Activated CD8-positive, alpha-beta T cell treated with anti-CD3 and anti-CD28 coated beads, Interleukin-2, amount 10 ng/mL, durations not matched to agents 7 days and 5 days (primary cell): ENCODE results near the gene TOP2B. TPM values are rescaled to one million over a fixed set of nuclear protein-coding genes. Genes with fewer than 3 reads are reported as not detected.

ENCODE experiments used
- ATAC-seq: fragments of 150-1000 bp; cut with Tn5 transposase; one replicate; pipeline ENCODE4 v1.10.0; 2021; ENCODE audit warnings: moderate library complexity
- CTCF ChIA-PET: fragments of 350-600 bp; sonication (Branson Sonifier 250); formaldehyde crosslinking; loops from one replicate; lab custom pipeline; 2021; ENCODE audit warnings: antibody characterized with exemption; lab: Charles Lee
- POLR2A ChIA-PET: fragments of 350-600 bp; sonication (Branson Sonifier 250); formaldehyde crosslinking; loops from one replicate; lab custom pipeline; 2021; ENCODE audit warnings: antibody characterized with exemption; lab: Charles Lee
- DNase-seq: peaks from one replicate; pipeline ENCODE4 v3.0.0-alpha.2; 2020
- H3K27ac Mint-ChIP-seq: one replicate; pipeline ENCODE4 v1.8.0; 2021; ENCODE audit warnings: mild to moderate bottlenecking, mixed read lengths
- H3K27me3 Mint-ChIP-seq: one replicate; pipeline ENCODE4 v1.8.0; 2021; ENCODE audit warnings: low read depth, mixed read lengths
- H3K36me3 Mint-ChIP-seq: one replicate; pipeline ENCODE4 v1.8.0; 2021; ENCODE audit warnings: low read depth, mixed read lengths
- H3K4me1 Mint-ChIP-seq: one replicate; pipeline ENCODE4 v1.8.0; 2021; ENCODE audit warnings: low read depth, mixed read lengths
- H3K4me3 Mint-ChIP-seq: one replicate; pipeline ENCODE4 v1.8.0; 2021; ENCODE audit warnings: mild to moderate bottlenecking, mixed read lengths
- H3K9me3 Mint-ChIP-seq: one replicate; pipeline ENCODE4 v1.8.0; 2022; ENCODE audit warnings: mixed read lengths; ENCODE audit not compliant: insufficient read depth
- total RNA-seq, 2 experiments: library from RNA; stranded (reverse); gene quantifications; one replicate each; pipeline ENCODE4 v1.2.3, GENCODE V29; 2021

TOP2B gene
- total RNA-seq, 2 experiments from 2014 or later, result 112 to 114 TPM

GRCh38 chr3:25652921-25653320 is 11.8 kb downstream of the TOP2B start:
- H3K4me1 Mint-ChIP-seq, result peaks cover 52% of the 10 kb centered on the region
- peaks cover 43% of the 10 kb centered on the region for H3K36me3 Mint-ChIP-seq
- ATAC-seq, result no peak
- no peaks in the 10 kb centered on the region for H3K27me3 Mint-ChIP-seq
- no peak overlapping the region for H3K27ac Mint-ChIP-seq
- POLR2A ChIA-PET, result no interaction called here
- DNase-seq, result no peak
- CTCF ChIA-PET, result no interaction called here
- H3K9me3 Mint-ChIP-seq, result peaks cover 15% of the 10 kb centered on the region
- H3K4me3 Mint-ChIP-seq, result no peak overlapping the region

DNA sequence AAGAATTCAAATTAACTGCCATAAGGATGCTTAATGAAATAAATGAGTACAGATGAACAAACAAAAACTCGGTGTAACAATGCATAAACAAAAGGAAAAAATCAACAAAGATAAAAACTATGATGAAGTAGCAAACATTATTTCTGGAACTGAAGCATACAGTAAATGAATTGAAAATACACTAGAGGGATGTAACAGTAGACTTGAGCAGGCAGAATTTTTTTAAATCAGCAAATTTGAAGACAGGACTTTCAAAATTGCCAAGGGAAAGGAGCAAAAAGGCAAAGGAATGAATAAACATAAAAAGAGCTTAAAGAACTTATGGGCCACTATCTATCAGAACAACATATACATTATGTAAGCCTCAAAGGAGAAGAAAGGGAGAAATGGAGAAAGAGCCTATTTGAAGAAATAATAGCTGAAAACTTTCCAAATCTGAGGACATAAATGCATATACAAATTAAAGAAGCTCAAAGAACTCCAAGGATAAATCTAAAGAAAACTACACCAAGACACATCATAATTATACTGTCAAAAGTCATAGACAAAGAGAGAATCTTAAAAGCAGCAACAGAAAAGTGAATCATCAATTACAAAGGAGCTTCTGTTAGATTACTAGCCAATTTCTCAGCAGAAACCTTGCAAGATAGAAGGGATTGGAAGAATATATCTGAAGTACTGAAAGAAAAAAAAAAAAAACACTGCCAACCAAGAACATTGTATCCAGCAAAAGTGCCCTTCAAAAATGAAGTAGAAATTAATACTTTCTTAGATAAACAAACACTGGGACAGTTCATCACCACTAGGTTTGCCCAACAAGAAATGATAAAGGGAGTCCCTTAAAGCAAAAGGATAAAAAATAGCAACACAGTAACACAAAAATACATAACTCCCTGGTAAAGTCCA is 15.5 kb downstream of the TOP2B start:
- Mint-ChIP-seq H3K4me1 (peaks cover 36% of the 10 kb centered on the region), H3K27me3 (no peaks in the 10 kb centered on the region), H3K4me3 (no peak overlapping the region), H3K9me3 (peaks cover 15% of the 10 kb centered on the region), H3K36me3 (peaks cover 38% of the 10 kb centered on the region), H3K27ac (no peak overlapping the region)
- ChIA-PET CTCF (interaction anchor here (0.8 to 5.1 kb wide), 27 partner anchors 8 to 213 kb away, joined by 3 to 111 read pairs (median 5); partner anchors contain the start of gene NGLY1), POLR2A (interaction anchor here (0.9 kb wide), 1 partner anchor 14 kb away, joined by 3 read pairs; no protein-coding TSS in a partner anchor)
- DNase-seq (no peak), ATAC-seq (no peak)

GRCh38 chr3:25648107-25648535 is 16.6 kb downstream of the TOP2B start:
- Mint-ChIP-seq H3K4me3 (no peak overlapping the region), H3K36me3 (peaks cover 37% of the 10 kb centered on the region), H3K4me1 (peaks cover 33% of the 10 kb centered on the region), H3K9me3 (peaks cover 15% of the 10 kb centered on the region), H3K27ac (no peak overlapping the region), H3K27me3 (no peaks in the 10 kb centered on the region)
- peak; percentile 90 for DNase-seq
- ChIA-PET POLR2A (interaction anchor here (1.3 kb wide), 1 partner anchor 209 kb away, joined by 3 read pairs; no protein-coding TSS in a partner anchor), CTCF (interaction anchor here (0.6 to 5.1 kb wide), 47 partner anchors 9 to 1065 kb away, joined by 3 to 111 read pairs (median 4); partner anchors contain the start of gene NGLY1)
- peak; percentile 94 for ATAC-seq

- POLR2A ChIA-PET, result no interaction called here
- peaks cover 48% of the 10 kb centered on the region for H3K36me3 Mint-ChIP-seq
- peaks cover 7% of the 10 kb centered on the region for H3K4me1 Mint-ChIP-seq
- H3K27ac Mint-ChIP-seq, result no peak overlapping the region
- ATAC-seq, result no peak
- no peak overlapping the region for H3K4me3 Mint-ChIP-seq
- DNase-seq, result no peak
- no peaks in the 10 kb centered on the region for H3K9me3 Mint-ChIP-seq
- CTCF ChIA-PET, result interaction anchor here (0.8 to 2.4 kb wide), 2 partner anchors 13 to 42 kb away, joined by 3 to 9 read pairs; no protein-coding TSS in a partner anchor
- no peaks in the 10 kb centered on the region for H3K27me3 Mint-ChIP-seq
These were observed 29.7 kb downstream of the TOP2B start for GRCh38 chr3:25635038-25635437.

GRCh38 chr3:25633919-25634318 is 30.8 kb downstream of the TOP2B start:
- Mint-ChIP-seq H3K27me3 (no peaks in the 10 kb centered on the region), H3K9me3 (no peaks in the 10 kb centered on the region), H3K4me3 (no peak overlapping the region), H3K4me1 (peaks cover 7% of the 10 kb centered on the region), H3K27ac (no peak overlapping the region), H3K36me3 (peaks cover 52% of the 10 kb centered on the region)
- DNase-seq (no peak), ATAC-seq (no peak)
- CTCF ChIA-PET, result interaction anchor here (0.9 to 2.4 kb wide), 3 partner anchors 14 to 223 kb away, joined by 3 to 9 read pairs (median 4); no protein-coding TSS in a partner anchor
- POLR2A ChIA-PET, result no interaction called here

DNA sequence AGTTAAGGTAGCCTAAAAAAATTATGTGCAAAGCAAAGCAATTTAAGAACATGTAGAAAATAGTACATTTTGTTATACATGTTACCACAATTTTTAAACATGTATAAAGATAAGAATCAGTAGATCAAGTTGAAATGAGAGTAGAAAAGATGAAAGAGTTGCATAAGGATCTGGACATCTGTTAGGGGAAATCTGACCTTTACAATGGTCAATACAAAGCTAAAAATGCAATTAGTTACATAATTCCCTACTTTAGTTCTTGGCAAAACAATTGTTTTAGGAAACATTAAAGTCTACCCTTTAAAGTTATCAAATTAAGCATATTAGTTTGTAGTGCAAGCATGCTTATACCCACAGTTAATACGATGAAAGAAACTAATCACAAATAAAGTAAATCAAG is 32.7 kb downstream of the TOP2B start:
- no peak overlapping the region for H3K4me3 Mint-ChIP-seq
- H3K4me1 Mint-ChIP-seq, result peaks cover 7% of the 10 kb centered on the region
- CTCF ChIA-PET, result interaction anchor here (0.8 kb wide), 1 partner anchor 16 kb away, joined by 3 read pairs; no protein-coding TSS in a partner anchor
- POLR2A ChIA-PET, result interaction anchor here (1.2 kb wide), 1 partner anchor 152 kb away, joined by 3 read pairs; the partner anchor contains the start of gene NGLY1
- no peak for ATAC-seq
- no peaks in the 10 kb centered on the region for H3K9me3 Mint-ChIP-seq
- H3K27ac Mint-ChIP-seq, result no peak overlapping the region
- H3K27me3 Mint-ChIP-seq, result no peaks in the 10 kb centered on the region
- peaks cover 49% of the 10 kb centered on the region for H3K36me3 Mint-ChIP-seq
- no peak for DNase-seq

DNA sequence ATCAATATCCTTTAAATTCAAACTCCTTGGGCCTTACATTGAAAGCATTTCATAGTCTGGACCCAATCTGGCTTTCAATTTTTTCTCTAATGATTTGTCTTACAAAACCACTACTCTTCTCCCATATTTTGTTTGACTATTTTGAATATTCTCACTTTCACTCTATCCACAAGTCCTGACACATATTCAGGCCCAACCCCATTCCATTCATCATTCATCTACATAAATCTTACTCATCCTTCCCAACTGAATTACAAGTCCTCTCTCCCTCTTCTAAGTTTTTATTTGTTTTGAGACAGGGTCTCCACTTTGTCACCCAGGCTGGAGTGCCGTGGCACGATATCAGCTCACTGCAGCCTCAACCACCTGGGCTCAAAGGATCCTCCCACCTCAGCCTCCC is 43.6 kb downstream of the TOP2B start:
- Mint-ChIP-seq H3K36me3 (peaks cover 56% of the 10 kb centered on the region), H3K9me3 (no peaks in the 10 kb centered on the region), H3K27me3 (no peaks in the 10 kb centered on the region), H3K27ac (no peak overlapping the region), H3K4me3 (no peak overlapping the region), H3K4me1 (no peaks in the 10 kb centered on the region)
- DNase-seq (no peak), ATAC-seq (no peak)
- ChIA-PET POLR2A (no interaction called here), CTCF (interaction anchor here (1.3 kb wide), 1 partner anchor 27 kb away, joined by 4 read pairs; no protein-coding TSS in a partner anchor)

GRCh38 chr3:25620493-25620892 is 44.2 kb downstream of the TOP2B start:
- POLR2A ChIA-PET, result no interaction called here

GRCh38 chr3:25619382-25619781 is 45.3 kb downstream of the TOP2B start:
- Mint-ChIP-seq H3K27me3 (no peaks in the 10 kb centered on the region), H3K4me1 (no peaks in the 10 kb centered on the region), H3K27ac (no peak overlapping the region), H3K9me3 (no peaks in the 10 kb centered on the region), H3K36me3 (peaks cover 43% of the 10 kb centered on the region), H3K4me3 (no peak overlapping the region)
- ChIA-PET CTCF (no interaction called here), POLR2A (no interaction called here)
- ATAC-seq (no peak), DNase-seq (no peak)

More at GRCh38 chr3:25620493-25620892, 44.2 kb downstream of the TOP2B start:
- H3K27ac Mint-ChIP-seq, result no peak overlapping the region
- no peaks in the 10 kb centered on the region for H3K27me3 Mint-ChIP-seq
- peaks cover 52% of the 10 kb centered on the region for H3K36me3 Mint-ChIP-seq
- H3K4me3 Mint-ChIP-seq, result no peak overlapping the region
- no peaks in the 10 kb centered on the region for H3K9me3 Mint-ChIP-seq
- H3K4me1 Mint-ChIP-seq, result no peaks in the 10 kb centered on the region
- CTCF ChIA-PET, result interaction anchor here (1.3 kb wide), 1 partner anchor 28 kb away, joined by 4 read pairs; no protein-coding TSS in a partner anchor
- no peak for ATAC-seq
- no peak for DNase-seq

GRCh38 chr3:25618028-25618427 is 46.7 kb downstream of the TOP2B start:
- Mint-ChIP-seq H3K9me3 (no peaks in the 10 kb centered on the region), H3K36me3 (peaks cover 42% of the 10 kb centered on the region), H3K27ac (no peak overlapping the region), H3K27me3 (no peaks in the 10 kb centered on the region), H3K4me1 (no peaks in the 10 kb centered on the region), H3K4me3 (no peak overlapping the region)
- DNase-seq (no peak), ATAC-seq (no peak)
- CTCF ChIA-PET, result interaction anchor here (0.7 kb wide), 1 partner anchor 28 kb away, joined by 3 read pairs; no protein-coding TSS in a partner anchor
- POLR2A ChIA-PET, result interaction anchor here (1.0 kb wide), 1 partner anchor 8 kb away, joined by 4 read pairs; no protein-coding TSS in a partner anchor

DNA sequence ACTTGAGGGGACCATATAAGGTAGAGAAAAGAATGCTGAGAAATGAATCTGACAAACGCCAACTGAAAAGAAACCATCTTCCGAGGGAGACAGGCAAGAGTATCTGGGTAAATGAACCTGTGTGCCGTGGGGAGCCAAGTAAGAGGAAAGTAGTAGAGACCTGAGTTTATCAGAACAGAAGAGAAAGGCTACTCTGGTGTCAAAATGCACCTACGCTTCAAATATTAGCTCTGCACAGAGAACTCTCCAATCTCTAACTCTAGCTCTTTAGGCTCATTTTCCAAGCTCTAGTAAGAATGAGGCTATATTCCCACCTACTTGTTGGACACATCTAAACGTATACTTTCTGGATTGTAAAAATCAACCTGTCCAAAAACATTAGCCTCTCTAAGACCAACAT is 53.5 kb downstream of the TOP2B start:
- Mint-ChIP-seq H3K4me1 (peaks cover 16% of the 10 kb centered on the region), H3K9me3 (no peaks in the 10 kb centered on the region), H3K27ac (peak overlapping the region; percentile 11), H3K36me3 (peaks cover 49% of the 10 kb centered on the region), H3K4me3 (no peak overlapping the region), H3K27me3 (no peaks in the 10 kb centered on the region)
- ChIA-PET CTCF (interaction anchor here (0.6 kb wide), 1 partner anchor 1467 kb away, joined by 4 read pairs; no protein-coding TSS in a partner anchor), POLR2A (no interaction called here)
- no peak for DNase-seq
- ATAC-seq, result no peak
